GM11168 (cell line): Measurements from ENCODE around the gene FARSA.
"Not testable (repeated sequence)": the region's sequence is repeated elsewhere in the genome, so short reads cannot be mapped to it uniquely, and the experiment has no call there.

ENCODE experiments used
- in situ Hi-C: fragments of 300-500 bp; cut with MboI; formaldehyde crosslinking; loops from one replicate; pipeline ENCODE4 v1.12.0; 2022; ENCODE audit warnings: low sequenced_read_pairs; ENCODE audit not compliant: unreplicated experiment

Gene FARSA

GRCh38 chr19:12896460-12896859, 37.1 kb downstream of the FARSA start:
- in situ Hi-C loops: no loop called here

- in situ Hi-C loops: no loop called here
These were observed 39.9 kb downstream of the FARSA start for GRCh38 chr19:12893582-12893981.

- in situ Hi-C loops: no loop called here
These were observed 41.9 kb downstream of the FARSA start for GRCh38 chr19:12891553-12892021.

GRCh38 chr19:12890787-12891552, 42.5 kb downstream of the FARSA start, which contains the start of gene GCDH:
TSS of gene GCDH (plus strand) at chr19:12891160. CDS start at chr19:12891305, 145 bp downstream.
- in situ Hi-C loops: no loop called here

- in situ Hi-C loops: not testable (repeated sequence)
These were observed 43.2 kb downstream of the FARSA start for GRCh38 chr19:12890299-12890786.

GRCh38 chr19:12888006-12888603, 45.4 kb downstream of the FARSA start:
- in situ Hi-C loops: no loop called here

- in situ Hi-C loops: no loop called here
These were observed 46.4 kb downstream of the FARSA start, which contains the start of gene KLF1 for GRCh38 chr19:12886969-12887747. TSS of gene KLF1 (minus strand) at chr19:12887201. CDS start at chr19:12887140, 61 bp downstream.

GRCh38 chr19:12886651-12886968, 46.9 kb downstream of the FARSA start:
- in situ Hi-C loops: no loop called here

- in situ Hi-C loops: no loop called here
These were observed 47.5 kb downstream of the FARSA start for GRCh38 chr19:12885749-12886650.

GRCh38 chr19:12884926-12885748, 48.4 kb downstream of the FARSA start:
- in situ Hi-C loops: no loop called here

- in situ Hi-C loops: no loop called here
These were observed 48.9 kb downstream of the FARSA start for GRCh38 chr19:12884627-12884925.

- in situ Hi-C loops: no loop called here
These were observed 49.3 kb downstream of the FARSA start for GRCh38 chr19:12884202-12884601.

GRCh38 chr19:12882589-12882988, 50.9 kb downstream of the FARSA start:
- in situ Hi-C loops: no loop called here

- in situ Hi-C loops: no loop called here
These were observed 52.2 kb downstream of the FARSA start, which contains the start of gene DNASE2 for GRCh38 chr19:12881172-12881808. TSS of gene DNASE2 (minus strand) at chr19:12881449. CDS start at chr19:12881375, 74 bp downstream.

GRCh38 chr19:12880551-12881171, 52.9 kb downstream of the FARSA start:
- in situ Hi-C loops: no loop called here

GRCh38 chr19:12875086-12875485, 58.4 kb downstream of the FARSA start:
- in situ Hi-C loops: no loop called here

- in situ Hi-C loops: no loop called here
These were observed 59.4 kb downstream of the FARSA start for GRCh38 chr19:12873891-12874745.
